ENCODE results near the gene EXOC3L2.

DNA sequence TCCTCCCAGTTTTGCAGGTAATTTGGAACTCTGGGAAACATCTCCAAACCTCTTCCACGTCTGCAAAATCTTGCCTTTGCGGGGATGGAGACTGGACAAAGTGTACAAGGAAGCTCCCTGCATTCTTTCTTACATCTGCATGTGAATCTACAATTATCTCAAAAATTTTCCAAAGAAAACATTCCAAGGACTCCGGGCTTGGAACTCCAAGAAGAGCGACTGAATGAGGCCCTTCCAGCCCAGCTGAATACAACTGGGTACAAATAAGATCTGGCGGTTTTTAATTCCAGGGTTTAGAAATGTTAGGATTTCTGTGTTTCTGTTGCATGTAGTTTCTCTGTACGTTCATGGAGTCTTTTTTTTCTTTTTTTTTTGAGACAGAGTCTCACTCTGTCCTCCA is 28.5 kb downstream of the EXOC3L2 start:
- TF ChIP-seq POLR2AphosphoS5 (IDR thresholded peaks at IDR 0.05) (no peak), EP300 (IDR thresholded peaks at IDR 0.05) (no peak), POLR2A (IDR thresholded peaks at IDR 0.05) (no peak)
- TF ChIP-seq, protein P1, sequence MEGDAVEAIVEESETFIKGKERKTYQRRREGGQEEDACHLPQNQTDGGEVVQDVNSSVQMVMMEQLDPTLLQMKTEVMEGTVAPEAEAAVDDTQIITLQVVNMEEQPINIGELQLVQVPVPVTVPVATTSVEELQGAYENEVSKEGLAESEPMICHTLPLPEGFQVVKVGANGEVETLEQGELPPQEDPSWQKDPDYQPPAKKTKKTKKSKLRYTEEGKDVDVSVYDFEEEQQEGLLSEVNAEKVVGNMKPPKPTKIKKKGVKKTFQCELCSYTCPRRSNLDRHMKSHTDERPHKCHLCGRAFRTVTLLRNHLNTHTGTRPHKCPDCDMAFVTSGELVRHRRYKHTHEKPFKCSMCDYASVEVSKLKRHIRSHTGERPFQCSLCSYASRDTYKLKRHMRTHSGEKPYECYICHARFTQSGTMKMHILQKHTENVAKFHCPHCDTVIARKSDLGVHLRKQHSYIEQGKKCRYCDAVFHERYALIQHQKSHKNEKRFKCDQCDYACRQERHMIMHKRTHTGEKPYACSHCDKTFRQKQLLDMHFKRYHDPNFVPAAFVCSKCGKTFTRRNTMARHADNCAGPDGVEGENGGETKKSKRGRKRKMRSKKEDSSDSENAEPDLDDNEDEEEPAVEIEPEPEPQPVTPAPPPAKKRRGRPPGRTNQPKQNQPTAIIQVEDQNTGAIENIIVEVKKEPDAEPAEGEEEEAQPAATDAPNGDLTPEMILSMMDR (IDR thresholded peaks at IDR 0.05) = no peak
